GM23338 (cell line): ENCODE results near the gene PLXNB2. TPM values are rescaled to one million over a fixed set of nuclear protein-coding genes. Genes with fewer than 3 reads are reported as not detected.

Experiments used
- ATAC-seq: fragments of 200-7000 bp; cut with Tn5 transposase; 3 replicates; pipeline ENCODE4 v1.9.1; 2020
- DNase-seq: peaks from one replicate; pipeline ENCODE4 v3.0.0-alpha.2; 2015; ENCODE audit warnings: low spot score
- H2AFZ ChIP-seq: fragments of 200-600 bp; sonication (generic); 2 replicates; pipeline ENCODE4 v1.8.0; 2016; ENCODE audit warnings: antibody characterized with exemption, mild to moderate bottlenecking, moderate library complexity
- H3F3A ChIP-seq: fragments of 200-600 bp; sonication (generic); replicated peaks from 2 replicates; pipeline ENCODE4 v1.8.0; 2017; ENCODE audit warnings: antibody characterized with exemption, mixed run types, low read depth
- H3K27ac ChIP-seq: fragments of 200-600 bp; sonication (generic); 2 replicates; pipeline ENCODE4 v1.6.1; 2016; ENCODE audit warnings: low read depth
- H3K27me3 ChIP-seq: fragments of 200-600 bp; sonication (generic); 2 replicates; pipeline ENCODE4 v1.8.0; 2016; ENCODE audit warnings: mild to moderate bottlenecking, mixed run types, moderate library complexity; ENCODE audit not compliant: insufficient read depth
- H3K36me3 ChIP-seq: fragments of 200-600 bp; sonication (generic); 2 replicates; pipeline ENCODE4 v1.8.0; 2016; ENCODE audit warnings: mild to moderate bottlenecking; ENCODE audit not compliant: insufficient read depth
- H3K4me1 ChIP-seq: fragments of 200-600 bp; sonication (generic); 2 replicates; pipeline ENCODE4 v1.8.0; 2016; ENCODE audit warnings: mild to moderate bottlenecking, moderate library complexity; ENCODE audit not compliant: insufficient read depth
- H3K4me2 ChIP-seq: fragments of 200-600 bp; sonication (generic); 2 replicates; pipeline ENCODE4 v1.7.1; 2017; ENCODE audit warnings: mixed run types
- H3K4me3 ChIP-seq: fragments of 200-600 bp; sonication (generic); 2 replicates; pipeline ENCODE4 v1.6.1; 2016; ENCODE audit warnings: mixed run types
- H3K79me2 ChIP-seq: fragments of 200-600 bp; sonication (generic); replicated peaks from 2 replicates; pipeline ENCODE4 v1.8.0; 2017; ENCODE audit warnings: mild to moderate bottlenecking; ENCODE audit not compliant: insufficient read depth
- H3K9me2 ChIP-seq: fragments of 200-600 bp; sonication (generic); 2 replicates; pipeline ENCODE4 v1.8.0; 2017; ENCODE audit not compliant: insufficient read depth
- H4K20me1 ChIP-seq: fragments of 200-600 bp; sonication (generic); replicated peaks from 2 replicates; pipeline ENCODE4 v1.8.0; 2017; ENCODE audit warnings: mild to moderate bottlenecking; ENCODE audit not compliant: insufficient read depth
- H3K27ac Mint-ChIP-seq: 2 replicates; pipeline ENCODE4 v1.8.0; 2020; ENCODE audit warnings: inconsistent platforms, mild to moderate bottlenecking, moderate library complexity, mixed read lengths
- H3K27me3 Mint-ChIP-seq: 3 replicates; pipeline ENCODE4 v1.8.0; 2022; ENCODE audit warnings: low read depth, mild to moderate bottlenecking, moderate library complexity, mixed read lengths, inconsistent platforms; ENCODE audit not compliant: insufficient read depth, poor library complexity
- H3K36me3 Mint-ChIP-seq: 3 replicates; pipeline ENCODE4 v1.8.0; 2021; ENCODE audit warnings: low read depth, mild to moderate bottlenecking, inconsistent platforms, moderate library complexity, mixed read lengths
- H3K4me1 Mint-ChIP-seq: 3 replicates; pipeline ENCODE4 v1.8.0; 2020; ENCODE audit warnings: mild to moderate bottlenecking, inconsistent platforms, mixed read lengths
- H3K4me3 Mint-ChIP-seq: 3 replicates; pipeline ENCODE4 v1.8.0; 2021; ENCODE audit warnings: moderate library complexity, mild to moderate bottlenecking, inconsistent platforms, mixed read lengths
- H3K9me3 Mint-ChIP-seq: 3 replicates; pipeline ENCODE4 v1.8.0; 2020; ENCODE audit warnings: moderate library complexity, mild to moderate bottlenecking, inconsistent platforms, mixed read lengths
- EZH2phosphoT487 ChIP-seq: fragments of 200-600 bp; sonication (generic); IDR thresholded peaks from one replicate; pipeline ENCODE4 v1.8.1; 2018; ENCODE audit warnings: antibody characterized with exemption; ENCODE audit not compliant: unreplicated experiment
- JUNB ChIP-seq: IDR thresholded peaks from one replicate; pipeline ENCODE4 v1.6.1; 2016; ENCODE audit warnings: antibody characterized with exemption; ENCODE audit not compliant: unreplicated experiment
- NANOG ChIP-seq: IDR thresholded peaks from 2 replicates; pipeline ENCODE4 v1.6.1; 2016; ENCODE audit warnings: antibody characterized with exemption, borderline replicate concordance
- POLR2AphosphoS5 ChIP-seq: IDR thresholded peaks from 2 replicates; pipeline ENCODE4 v1.6.1; 2016; ENCODE audit warnings: antibody characterized with exemption, low read depth
- STAT1 ChIP-seq: IDR thresholded peaks from one replicate; pipeline ENCODE4 v1.6.1; 2016; ENCODE audit warnings: antibody characterized with exemption; ENCODE audit not compliant: unreplicated experiment
- ZNF114 ChIP-seq: fragments of 250-450 bp; sonication (Bioruptor Pico); IDR thresholded peaks from 2 replicates; pipeline ENCODE4 v1.5.0; 2020; ENCODE audit warnings: mild to moderate bottlenecking, moderate library complexity
- polyA plus RNA-seq: library from polyadenylated mRNA; unstranded; fragments of >200 nt; fragmentation: Nextera tagmentation; extraction: Ambion mirVana; gene quantifications from 2 replicates; pipeline ENCODE4 v1.2.1, GENCODE V29; 2016
- total RNA-seq: library from RNA; depleted of rRNA; stranded (reverse); fragments of >200 nt; shearing (Covaris generic); gene quantifications from 2 replicates; pipeline ENCODE4 v1.2.3, GENCODE V29; 2014
- TF ChIP-seq, protein P1 (sequence below): fragments of 250-450 bp; sonication (Bioruptor Pico); IDR thresholded peaks from 2 replicates; pipeline ENCODE4 v1.5.0; 2020; ENCODE audit warnings: mild to moderate bottlenecking, moderate library complexity
- TF ChIP-seq, protein P2 (sequence below), 2 experiments: fragments of 200-600 bp in 1 of 2; sonication (generic) in 1 of 2; conservative IDR thresholded peaks; 2 replicates each; pipeline versions ENCODE4 v1.5.1 to v1.6.1; 2016 to 2017; ENCODE audit warnings: antibody characterized with exemption in 2 of 2, low read depth in 2 of 2, mild to moderate bottlenecking in 2 of 2, moderate library complexity in 1 of 2

The PLXNB2 gene
- total and polyA plus RNA-seq, 2 experiments from 2014 or later, result 29.1 to 66.3 TPM

GRCh38 chr22:50339945-50340879 lies 32.8 kb upstream of the PLXNB2 start:
- TF ChIP-seq POLR2AphosphoS5, result no peak
- no peak for TF ChIP-seq JUNB
- no peaks in the 10 kb centered on the region for H3K36me3 ChIP-seq
- Mint-ChIP-seq H3K4me3 (no peak overlapping the region), H3K4me1 (peaks cover 2% of the 10 kb centered on the region; the same call in 1 of the 3 replicates), H3K27ac (no peak overlapping the region), H3K9me3 (no peaks in the 10 kb centered on the region), H3K27me3 (peaks cover 6% of the 10 kb centered on the region), H3K36me3 (no peaks in the 10 kb centered on the region)
- no peak overlapping the region for H3K4me2 ChIP-seq
- DNase-seq, result peak; percentile 45
- peak; percentile 6; the same call in 2 of the 3 replicates for ATAC-seq
- H3K4me3 ChIP-seq, result no peak overlapping the region
- H4K20me1 ChIP-seq, result no peaks in the 10 kb centered on the region
- H3K4me1 ChIP-seq, result no peaks in the 10 kb centered on the region
- no peaks in the 10 kb centered on the region for H3K79me2 ChIP-seq
- H3F3A ChIP-seq, result peaks cover 27% of the 10 kb centered on the region
- no peak overlapping the region for H3K27ac ChIP-seq
- no peak overlapping the region for H2AFZ ChIP-seq
- no peaks in the 10 kb centered on the region for H3K9me2 ChIP-seq
- H3K27me3 ChIP-seq, result no peaks in the 10 kb centered on the region

- Histone ChIP-seq H3K4me2 (no peak overlapping the region), H3K79me2 (no peaks in the 10 kb centered on the region), H3K9me2 (no peaks in the 10 kb centered on the region), H3K4me1 (no peaks in the 10 kb centered on the region), H3K27ac (no peak overlapping the region), H2AFZ (no peak overlapping the region), H3F3A (peaks cover 27% of the 10 kb centered on the region), H3K4me3 (no peak overlapping the region), H4K20me1 (no peaks in the 10 kb centered on the region), H3K27me3 (no peaks in the 10 kb centered on the region), H3K36me3 (no peaks in the 10 kb centered on the region)
- Mint-ChIP-seq H3K9me3 (no peaks in the 10 kb centered on the region), H3K27me3 (peaks cover 8% of the 10 kb centered on the region), H3K4me3 (no peak overlapping the region), H3K4me1 (peaks cover 2% of the 10 kb centered on the region; the same call in 1 of the 3 replicates), H3K27ac (no peak overlapping the region), H3K36me3 (no peaks in the 10 kb centered on the region)
- ATAC-seq (no peak), DNase-seq (no peak)
- TF ChIP-seq STAT1 (no peak), POLR2AphosphoS5 (no peak), ZNF114 (CRISPR knock-in tag) (no peak), EZH2phosphoT487 (no peak), NANOG (no peak), JUNB (no peak)
- TF ChIP-seq, protein P1, sequence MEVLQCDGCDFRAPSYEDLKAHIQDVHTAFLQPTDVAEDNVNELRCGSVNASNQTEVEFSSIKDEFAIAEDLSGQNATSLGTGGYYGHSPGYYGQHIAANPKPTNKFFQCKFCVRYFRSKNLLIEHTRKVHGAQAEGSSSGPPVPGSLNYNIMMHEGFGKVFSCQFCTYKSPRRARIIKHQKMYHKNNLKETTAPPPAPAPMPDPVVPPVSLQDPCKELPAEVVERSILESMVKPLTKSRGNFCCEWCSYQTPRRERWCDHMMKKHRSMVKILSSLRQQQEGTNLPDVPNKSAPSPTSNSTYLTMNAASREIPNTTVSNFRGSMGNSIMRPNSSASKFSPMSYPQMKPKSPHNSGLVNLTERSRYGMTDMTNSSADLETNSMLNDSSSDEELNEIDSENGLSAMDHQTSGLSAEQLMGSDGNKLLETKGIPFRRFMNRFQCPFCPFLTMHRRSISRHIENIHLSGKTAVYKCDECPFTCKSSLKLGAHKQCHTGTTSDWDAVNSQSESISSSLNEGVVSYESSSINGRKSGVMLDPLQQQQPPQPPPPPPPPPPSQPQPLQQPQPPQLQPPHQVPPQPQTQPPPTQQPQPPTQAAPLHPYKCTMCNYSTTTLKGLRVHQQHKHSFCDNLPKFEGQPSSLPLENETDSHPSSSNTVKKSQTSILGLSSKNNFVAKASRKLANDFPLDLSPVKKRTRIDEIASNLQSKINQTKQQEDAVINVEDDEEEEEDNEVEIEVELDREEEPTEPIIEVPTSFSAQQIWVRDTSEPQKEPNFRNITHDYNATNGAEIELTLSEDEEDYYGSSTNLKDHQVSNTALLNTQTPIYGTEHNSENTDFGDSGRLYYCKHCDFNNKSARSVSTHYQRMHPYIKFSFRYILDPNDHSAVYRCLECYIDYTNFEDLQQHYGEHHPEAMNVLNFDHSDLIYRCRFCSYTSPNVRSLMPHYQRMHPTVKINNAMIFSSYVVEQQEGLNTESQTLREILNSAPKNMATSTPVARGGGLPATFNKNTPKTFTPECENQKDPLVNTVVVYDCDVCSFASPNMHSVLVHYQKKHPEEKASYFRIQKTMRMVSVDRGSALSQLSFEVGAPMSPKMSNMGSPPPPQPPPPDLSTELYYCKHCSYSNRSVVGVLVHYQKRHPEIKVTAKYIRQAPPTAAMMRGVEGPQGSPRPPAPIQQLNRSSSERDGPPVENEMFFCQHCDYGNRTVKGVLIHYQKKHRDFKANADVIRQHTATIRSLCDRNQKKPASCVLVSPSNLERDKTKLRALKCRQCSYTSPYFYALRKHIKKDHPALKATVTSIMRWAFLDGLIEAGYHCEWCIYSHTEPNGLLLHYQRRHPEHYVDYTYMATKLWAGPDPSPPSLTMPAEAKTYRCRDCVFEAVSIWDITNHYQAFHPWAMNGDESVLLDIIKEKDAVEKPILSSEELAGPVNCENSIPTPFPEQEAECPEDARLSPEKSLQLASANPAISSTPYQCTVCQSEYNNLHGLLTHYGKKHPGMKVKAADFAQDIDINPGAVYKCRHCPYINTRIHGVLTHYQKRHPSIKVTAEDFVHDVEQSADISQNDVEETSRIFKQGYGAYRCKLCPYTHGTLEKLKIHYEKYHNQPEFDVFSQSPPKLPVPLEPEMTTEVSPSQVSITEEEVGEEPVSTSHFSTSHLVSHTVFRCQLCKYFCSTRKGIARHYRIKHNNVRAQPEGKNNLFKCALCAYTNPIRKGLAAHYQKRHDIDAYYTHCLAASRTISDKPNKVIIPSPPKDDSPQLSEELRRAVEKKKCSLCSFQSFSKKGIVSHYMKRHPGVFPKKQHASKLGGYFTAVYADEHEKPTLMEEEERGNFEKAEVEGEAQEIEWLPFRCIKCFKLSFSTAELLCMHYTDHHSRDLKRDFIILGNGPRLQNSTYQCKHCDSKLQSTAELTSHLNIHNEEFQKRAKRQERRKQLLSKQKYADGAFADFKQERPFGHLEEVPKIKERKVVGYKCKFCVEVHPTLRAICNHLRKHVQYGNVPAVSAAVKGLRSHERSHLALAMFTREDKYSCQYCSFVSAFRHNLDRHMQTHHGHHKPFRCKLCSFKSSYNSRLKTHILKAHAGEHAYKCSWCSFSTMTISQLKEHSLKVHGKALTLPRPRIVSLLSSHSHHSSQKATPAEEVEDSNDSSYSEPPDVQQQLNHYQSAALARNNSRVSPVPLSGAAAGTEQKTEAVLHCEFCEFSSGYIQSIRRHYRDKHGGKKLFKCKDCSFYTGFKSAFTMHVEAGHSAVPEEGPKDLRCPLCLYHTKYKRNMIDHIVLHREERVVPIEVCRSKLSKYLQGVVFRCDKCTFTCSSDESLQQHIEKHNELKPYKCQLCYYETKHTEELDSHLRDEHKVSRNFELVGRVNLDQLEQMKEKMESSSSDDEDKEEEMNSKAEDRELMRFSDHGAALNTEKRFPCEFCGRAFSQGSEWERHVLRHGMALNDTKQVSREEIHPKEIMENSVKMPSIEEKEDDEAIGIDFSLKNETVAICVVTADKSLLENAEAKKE, result no peak
- TF ChIP-seq, protein P2, sequence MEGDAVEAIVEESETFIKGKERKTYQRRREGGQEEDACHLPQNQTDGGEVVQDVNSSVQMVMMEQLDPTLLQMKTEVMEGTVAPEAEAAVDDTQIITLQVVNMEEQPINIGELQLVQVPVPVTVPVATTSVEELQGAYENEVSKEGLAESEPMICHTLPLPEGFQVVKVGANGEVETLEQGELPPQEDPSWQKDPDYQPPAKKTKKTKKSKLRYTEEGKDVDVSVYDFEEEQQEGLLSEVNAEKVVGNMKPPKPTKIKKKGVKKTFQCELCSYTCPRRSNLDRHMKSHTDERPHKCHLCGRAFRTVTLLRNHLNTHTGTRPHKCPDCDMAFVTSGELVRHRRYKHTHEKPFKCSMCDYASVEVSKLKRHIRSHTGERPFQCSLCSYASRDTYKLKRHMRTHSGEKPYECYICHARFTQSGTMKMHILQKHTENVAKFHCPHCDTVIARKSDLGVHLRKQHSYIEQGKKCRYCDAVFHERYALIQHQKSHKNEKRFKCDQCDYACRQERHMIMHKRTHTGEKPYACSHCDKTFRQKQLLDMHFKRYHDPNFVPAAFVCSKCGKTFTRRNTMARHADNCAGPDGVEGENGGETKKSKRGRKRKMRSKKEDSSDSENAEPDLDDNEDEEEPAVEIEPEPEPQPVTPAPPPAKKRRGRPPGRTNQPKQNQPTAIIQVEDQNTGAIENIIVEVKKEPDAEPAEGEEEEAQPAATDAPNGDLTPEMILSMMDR (conservative IDR thresholded peaks at IDR 0.05; ENCODE audit: low read depth in 2 of 2), result no peak
These were observed 31.5 kb upstream of the PLXNB2 start for GRCh38 chr22:50338860-50339462.
